Ovary (tissue), 3 donors: ENCODE results near the gene HIPK2.

Experiments used
- CTCF ChIP-seq, 3 donors: fragments of 450-650 bp in 2 of 3; fragments of 200-600 bp in 1 of 3; IDR thresholded peaks; one replicate each; pipeline versions ENCODE4 v1.5.1 to v1.8.0; 2016 to 2022; ENCODE audit warnings: antibody characterized with exemption in 3 of 3, mild to moderate bottlenecking in 1 of 3
- POLR2A ChIP-seq: fragments of 450-650 bp; IDR thresholded peaks from one replicate; pipeline ENCODE4 v1.6.1; 2017; ENCODE audit warnings: antibody characterized with exemption, mild to moderate bottlenecking, moderate library complexity
- donor health status: DM: no; HTN: no; CAD: no.

- TF ChIP-seq CTCF (IDR thresholded peaks at IDR 0.05) (no peak), POLR2A (no peak)
Observed at GRCh38 chr7:139617074-139617473, 160.7 kb downstream of the HIPK2 start.
